Stimulated activated CD8-positive, alpha-beta memory T cell treated with anti-CD3 and anti-CD28 coated beads, Interleukin-2, amount 100 ng/mL, for 48 hours (primary cell): ENCODE measurements around the gene PNPLA3.

ENCODE experiments used
- DNase-seq, 2 donors: peaks; one replicate each; pipeline ENCODE4 v3.0.0-alpha.2; 2020; ENCODE audit warnings: low read depth in 2 of 2

Gene PNPLA3, protein sequence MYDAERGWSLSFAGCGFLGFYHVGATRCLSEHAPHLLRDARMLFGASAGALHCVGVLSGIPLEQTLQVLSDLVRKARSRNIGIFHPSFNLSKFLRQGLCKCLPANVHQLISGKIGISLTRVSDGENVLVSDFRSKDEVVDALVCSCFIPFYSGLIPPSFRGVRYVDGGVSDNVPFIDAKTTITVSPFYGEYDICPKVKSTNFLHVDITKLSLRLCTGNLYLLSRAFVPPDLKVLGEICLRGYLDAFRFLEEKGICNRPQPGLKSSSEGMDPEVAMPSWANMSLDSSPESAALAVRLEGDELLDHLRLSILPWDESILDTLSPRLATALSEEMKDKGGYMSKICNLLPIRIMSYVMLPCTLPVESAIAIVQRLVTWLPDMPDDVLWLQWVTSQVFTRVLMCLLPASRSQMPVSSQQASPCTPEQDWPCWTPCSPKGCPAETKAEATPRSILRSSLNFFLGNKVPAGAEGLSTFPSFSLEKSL

DNA sequence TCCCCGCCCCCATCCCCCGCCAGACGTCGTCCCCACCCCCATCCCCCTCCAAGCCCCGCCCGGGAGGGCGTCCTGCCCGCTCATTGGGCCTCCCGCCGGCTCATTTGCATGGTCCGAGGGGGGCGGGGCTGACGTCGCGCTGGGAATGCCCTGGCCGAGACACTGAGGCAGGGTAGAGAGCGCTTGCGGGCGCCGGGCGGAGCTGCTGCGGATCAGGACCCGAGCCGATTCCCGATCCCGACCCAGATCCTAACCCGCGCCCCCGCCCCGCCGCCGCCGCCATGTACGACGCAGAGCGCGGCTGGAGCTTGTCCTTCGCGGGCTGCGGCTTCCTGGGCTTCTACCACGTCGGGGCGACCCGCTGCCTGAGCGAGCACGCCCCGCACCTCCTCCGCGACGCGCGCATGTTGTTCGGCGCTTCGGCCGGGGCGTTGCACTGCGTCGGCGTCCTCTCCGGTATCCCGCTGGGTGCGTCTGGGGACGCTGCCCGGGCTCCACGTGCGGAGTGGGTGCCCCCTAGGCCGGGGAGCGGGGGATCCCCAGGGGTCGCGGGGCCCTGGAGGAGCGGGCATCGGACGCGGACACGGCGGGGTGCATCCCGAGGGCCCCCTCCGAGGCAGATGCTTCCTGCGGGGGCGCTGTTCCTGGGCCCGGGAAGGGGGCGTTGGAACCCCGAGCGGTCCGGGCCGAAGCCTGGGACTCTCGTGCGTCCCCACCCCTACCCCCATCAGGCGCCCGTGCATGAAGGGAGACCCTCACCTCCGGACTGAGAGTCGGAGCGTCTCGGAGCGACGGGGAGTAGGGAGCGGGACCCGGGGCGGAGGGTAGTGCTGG is at the start of gene PNPLA3:
TSS of gene PNPLA3 (plus strand) at position 175 of the 834 bp plus-strand sequence. CDS start at position 282, 107 bp downstream.
- peak; percentile 66 to 76 for DNase-seq

DNA sequence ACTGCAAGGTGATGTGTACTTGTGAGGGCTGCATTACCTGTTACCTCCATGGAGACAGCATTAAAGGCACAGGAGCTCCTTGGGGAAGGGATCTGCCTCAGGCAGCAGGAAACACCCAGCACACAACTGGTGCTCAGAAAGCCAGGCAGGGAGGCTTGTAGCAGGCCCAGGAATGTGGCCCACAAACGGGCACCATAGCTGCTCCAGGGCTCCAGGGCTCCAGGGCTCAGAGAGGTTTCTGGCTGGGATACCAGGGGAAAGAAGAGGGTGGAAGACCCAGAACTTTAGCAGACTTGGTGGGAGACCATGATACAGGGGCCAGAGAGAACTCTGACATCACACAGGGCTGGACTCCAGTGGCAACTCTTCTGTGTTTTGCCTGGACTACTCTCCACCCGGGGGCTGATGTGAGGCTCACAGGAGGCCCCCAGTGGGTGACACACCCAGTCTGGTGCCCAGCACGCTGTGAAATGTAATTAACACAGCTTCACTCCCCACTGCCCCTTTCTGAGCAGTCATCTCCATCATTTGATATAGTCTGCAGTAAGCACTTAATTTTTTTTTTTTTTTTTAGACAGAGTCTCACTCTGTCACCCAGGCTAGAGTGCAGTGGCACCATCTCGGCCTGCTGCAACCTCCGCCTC is 46.6 kb upstream of the PNPLA3 start:
- no peak for DNase-seq

DNA sequence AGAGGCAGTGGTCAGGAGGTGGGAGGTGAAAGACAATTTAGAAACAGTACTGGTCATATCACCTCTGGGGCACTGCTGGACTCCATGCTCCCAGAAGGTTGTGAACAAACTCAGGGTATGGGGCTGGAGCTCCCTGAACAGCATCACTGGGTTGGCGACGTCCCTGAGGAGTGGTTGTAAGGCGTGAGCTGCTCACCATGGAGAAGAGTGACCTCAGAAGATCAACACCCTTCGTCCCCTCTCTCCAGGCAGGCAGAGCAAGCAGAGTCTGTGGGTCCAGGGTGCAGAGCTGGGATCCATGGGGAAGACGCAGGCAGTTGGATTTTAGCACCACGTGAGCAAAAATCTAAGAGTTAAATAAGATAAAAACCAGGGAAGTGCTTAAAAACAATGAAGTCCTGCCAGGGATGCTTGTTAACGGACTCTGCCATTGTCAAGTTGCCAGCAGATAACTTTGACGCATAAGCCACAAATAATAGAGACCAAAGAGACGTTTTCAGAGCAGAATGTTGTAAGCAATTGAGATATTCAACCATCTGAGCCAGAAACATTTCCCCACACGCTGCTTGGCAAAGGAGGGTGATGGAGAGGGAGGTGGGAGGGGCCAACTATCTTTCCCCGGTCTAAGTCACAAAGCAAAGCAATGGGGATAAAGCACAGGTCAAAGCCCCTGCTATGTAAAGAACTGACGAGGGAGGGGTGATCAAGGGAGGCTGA is 45.4 kb upstream of the PNPLA3 start:
- no peak for DNase-seq

DNA sequence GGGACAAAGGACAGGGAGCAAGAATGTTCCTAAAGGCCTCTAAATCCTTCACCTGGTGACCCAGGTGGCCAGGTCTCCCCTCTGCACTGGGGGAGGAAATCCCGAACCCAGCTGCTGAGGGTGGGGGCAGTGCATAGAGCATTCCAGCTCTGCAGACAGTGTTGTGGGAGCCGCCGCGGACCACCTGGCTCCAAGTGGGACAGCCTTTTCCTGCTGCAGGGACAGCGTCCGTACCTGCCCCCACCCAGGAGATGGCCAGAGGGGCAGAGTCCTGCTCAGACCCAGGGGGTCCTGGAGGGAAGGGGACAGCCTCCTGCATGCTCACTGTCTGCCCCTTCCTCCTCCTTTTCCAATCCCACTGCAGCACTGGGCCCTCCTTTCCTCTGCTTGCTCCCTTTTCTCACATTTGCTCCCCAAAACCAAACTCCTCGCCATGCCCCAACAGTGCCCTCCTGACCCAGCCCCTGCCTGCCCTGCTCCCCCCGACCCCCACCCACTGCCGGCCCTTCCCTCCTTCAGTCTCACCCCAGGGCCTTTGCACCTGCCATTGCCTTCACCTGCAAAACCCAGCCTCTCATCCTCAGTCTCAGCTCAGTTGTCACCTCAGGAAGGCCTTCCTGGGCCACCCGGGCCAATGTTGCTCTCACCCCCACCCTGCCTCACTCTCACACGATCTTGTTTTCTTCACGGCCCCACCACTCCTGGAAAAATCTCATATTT is 44.6 kb upstream of the PNPLA3 start:
- DNase-seq: no peak

DNA sequence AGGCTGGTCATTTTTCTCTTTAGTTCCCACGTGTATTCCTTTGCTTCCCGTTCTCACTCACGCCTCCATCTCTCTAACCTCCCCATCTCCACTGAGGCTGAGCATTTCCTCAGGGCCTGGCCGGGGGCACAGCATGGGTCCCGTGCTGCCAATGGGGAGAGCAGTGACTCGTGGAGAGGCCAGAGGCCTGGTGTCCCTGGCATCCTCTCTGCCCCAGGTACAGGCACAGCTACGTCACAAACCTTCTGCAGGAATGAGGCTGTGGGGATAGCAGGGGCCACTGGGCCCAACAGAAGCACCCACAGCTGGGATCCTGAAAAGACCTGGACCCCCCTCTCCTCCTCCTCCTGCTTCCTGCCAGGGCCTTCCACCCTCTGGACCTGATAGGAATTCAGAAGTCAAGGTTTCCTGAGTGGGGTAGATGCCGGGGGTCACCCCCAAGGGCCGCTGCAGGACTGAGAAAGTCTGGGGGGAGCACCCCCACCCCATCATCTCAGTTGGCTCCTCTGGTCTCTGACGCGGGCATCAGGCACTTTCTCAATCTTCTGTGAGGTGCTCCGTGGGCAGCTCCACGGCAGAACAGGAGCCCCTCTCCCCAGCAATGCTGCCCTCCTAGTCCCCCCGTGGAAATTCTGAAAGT is 43.6 kb upstream of the PNPLA3 start:
- DNase-seq: no peak

DNA sequence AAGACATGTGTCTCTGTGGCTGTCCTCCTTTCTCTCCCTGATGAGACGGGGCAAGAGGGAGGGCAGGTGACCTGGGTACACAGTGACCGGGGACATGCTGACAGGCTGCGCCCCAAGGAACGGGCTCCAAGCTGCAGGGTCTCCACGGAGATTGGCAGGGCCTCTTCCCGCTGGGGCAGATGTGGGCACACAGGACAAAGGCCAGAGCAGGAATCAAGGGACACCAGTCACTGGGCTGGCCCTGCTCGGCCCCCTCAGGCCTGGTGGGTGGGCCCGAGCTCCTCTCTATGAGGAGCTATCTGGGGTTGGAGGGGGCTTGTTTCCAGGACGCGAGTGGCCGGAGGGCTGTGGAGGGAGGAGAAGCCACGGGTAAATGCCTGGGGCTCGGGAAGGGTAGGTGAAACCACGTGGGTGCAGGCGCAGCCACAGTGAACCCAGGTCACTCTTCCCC is 43.0 kb upstream of the PNPLA3 start:
- no peak for DNase-seq

DNA sequence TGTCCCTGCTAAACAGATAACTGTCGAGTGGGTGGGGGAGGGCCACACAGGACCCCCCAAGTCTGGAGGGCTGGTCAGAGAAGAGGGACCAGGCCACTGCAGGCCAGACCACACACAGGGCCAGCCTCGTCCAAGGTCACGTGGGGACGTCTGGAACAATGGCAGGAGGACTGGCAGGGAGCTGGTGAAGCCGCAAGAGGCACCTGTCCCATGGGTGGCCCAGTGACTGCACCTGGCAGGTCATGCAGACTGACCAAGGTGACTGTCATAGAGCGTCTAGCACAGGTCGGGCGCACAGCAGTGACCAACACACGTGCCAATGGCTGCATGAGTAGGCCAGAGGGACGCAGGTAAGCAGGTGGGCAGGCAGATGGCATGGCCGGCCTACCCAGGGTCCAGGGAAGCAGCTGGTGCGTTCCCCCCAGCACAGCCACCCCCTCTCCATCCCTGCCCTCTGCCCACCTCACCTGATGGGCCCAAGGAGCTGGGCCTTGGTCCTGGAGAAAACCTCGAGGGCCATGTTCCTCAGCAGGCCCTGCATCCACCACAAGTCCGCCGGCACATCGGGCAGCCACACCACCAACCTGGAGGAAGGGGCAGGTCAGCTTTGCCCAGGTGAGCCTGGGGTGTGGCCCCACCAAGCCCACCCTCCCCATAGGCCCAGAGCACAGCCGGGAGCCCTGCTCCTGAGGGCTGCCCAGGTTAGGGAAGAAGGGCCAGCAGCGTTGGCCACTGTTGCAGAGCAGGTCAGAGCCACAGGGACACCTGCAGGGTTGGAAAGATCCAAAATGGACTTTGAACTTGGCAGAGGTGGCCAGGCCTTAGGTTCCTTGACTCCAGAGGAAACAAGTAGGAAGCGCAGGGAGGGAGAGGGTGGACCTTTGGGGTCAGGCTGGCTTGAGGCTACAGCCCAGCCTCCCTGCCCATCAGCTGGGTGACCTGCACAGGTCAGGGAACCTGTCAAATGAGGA is 42.2 kb upstream of the PNPLA3 start:
- no peak for DNase-seq

DNA sequence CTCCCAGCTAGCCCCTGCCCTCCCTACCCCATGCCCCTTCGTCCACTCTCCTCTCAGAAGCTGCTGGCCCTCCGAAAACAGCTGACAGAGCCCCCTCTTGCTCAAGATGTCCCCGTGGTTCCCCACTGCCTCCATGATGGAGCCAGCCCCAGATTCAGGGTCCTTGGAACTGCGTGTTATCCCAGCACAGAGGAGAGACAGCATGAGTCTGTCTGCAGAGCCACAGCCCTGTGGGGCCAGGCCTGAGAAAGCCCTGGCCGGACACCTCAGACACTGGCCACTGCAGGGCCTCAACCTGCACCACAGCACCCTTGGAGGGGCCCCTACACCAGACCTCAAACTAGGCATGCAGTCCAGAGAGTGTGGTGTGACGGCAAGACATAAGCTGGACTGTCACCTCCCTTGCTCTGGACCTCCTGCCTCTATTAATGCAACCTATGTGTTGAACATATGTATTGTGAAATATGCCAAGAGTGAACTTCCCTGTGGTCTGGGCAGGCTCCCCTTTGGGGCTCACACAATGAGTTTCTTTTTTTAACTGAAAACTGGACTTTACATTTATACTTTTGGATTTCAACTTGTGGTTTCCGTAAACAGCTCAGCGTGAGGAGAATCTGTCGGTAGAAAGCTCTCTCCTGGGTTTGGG is 41.4 kb upstream of the PNPLA3 start:
- no peak for DNase-seq

DNA sequence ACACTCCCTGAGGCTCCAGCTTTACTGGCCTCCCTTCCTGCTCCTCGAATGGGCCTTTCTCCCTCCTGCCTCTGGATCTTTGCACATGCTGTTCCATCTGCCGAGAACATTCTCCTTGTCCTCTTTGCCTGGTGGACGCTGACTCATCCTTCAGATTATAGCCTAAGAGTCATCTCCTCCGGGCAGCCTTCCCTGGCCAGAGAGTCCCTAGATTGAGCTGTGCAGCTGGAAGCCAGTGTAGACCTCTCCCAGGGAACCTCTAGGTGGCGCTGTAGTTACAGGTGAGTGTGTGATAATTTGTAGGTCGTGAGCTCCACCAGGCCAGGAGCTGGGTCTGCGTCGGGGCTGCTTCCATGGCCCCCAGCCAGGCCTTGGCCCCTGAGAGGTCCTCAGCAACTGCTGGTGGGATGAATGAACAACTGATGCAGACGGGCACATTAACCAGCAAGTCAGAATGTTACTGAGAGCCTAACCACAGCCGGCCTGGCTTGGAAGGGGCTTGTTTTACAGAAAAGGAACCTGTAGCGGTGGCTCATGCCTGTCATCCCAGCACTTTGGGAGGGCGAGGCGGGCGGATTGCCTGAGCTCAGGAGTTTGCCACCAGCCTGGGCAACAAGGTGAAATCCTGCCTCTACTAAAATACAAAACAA is 40.5 kb upstream of the PNPLA3 start:
- peak; percentile 26 to 28 for DNase-seq

DNA sequence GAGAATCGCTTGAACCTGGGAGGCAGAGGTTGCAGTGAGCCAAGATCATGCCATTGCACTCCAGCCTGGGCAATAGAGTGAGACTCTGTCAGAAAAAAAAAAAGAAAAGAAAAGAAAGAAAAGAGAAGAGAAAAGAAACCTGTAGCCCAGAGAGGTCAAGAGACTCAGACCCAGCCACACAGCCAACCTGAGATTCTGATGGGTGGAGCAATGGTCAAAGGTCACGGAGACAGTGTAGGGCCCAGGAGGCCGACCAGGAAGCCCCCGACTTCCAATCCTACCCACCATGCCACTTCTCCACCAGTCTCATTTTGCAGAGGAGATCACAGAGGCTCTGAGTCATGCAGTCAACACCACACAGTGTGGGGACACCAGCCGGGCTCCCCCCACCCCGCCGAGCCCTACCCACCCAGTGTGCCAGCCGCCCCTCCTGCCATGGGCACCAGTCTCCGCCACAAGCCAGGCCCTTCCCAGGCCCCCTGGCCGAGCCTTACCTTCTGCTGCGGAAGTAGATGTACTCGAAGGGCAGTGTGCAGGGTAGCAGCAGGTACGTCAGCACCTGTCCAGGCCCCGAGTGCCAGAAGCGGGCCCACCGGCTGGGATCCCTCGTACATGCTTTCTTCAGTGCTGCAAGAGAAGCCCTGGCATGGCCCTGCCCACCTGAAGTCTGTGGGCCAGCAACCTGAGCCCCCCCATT is 39.7 kb upstream of the PNPLA3 start:
- DNase-seq: no peak

DNA sequence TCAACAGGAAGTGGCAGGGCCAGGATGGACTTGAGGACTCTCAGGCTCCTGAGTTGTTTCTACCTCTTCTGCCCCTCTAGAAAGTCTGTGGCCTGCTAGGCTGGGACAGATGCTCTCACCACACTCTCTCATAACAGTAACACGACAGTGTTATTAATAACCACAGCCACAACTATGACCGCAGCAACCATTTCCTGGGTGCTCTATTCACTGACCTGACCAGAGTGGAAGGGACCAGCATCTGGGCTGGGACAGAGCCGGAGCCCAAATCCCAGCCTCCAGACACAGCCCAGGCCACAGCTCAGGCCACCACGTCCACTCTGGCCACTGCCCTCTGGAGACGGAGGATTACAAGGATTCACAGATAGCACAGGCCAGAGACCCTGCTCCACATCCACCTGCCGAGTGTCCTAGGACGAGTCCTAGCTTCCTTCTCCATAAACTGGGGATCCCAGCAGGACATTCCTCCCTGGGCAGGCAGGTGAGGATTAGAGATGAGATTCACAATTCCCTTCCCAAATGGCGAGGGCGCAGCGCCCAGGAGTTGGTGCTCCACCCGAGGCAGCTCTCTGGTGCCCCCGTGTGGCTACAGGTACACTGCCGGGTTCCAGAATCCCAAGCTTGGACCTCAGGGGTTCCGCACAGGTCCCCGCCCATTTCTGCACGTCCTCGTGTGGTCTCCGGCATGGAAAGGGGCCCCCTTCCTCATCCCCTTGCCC is 38.8 kb upstream of the PNPLA3 start:
- DNase-seq: peak; percentile 51 to 58

DNA sequence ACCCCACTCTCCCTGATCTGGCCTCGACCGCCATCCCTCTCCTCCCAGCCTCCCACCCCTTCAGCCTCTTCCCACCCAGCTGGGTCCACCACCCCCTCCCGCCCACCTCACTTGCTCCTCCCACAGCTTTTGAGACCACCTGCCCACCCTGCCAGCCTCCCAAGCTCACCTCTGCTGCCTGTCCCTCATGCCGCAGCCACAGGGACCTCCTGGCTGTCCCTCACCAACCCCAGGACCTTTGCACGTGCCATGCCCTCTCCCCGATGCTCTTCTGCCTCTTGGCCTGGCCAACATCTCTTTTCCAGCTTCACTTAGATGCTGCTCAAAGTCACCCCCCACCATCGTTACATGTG is 38.3 kb upstream of the PNPLA3 start:
- no peak for DNase-seq

DNA sequence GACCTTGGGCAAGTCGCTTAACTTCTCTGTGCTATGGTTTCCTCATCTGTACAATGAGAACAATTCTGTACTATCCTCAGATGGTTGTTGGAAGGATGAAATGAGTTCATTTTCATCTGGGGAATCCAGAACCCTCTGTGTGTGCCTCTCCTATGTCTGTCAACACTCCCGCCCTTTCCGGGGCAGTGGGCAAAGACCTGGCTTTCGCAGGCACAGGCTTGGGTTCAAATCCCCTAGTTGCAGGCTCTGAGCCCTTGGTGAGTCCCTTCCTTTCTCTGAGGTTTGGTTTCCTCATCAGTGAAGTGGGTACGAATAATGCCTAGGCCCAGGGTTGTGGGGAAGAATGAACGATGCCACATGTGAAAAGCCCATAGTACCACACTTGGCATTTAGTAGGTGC is 37.8 kb upstream of the PNPLA3 start:
- no peak for DNase-seq

DNA sequence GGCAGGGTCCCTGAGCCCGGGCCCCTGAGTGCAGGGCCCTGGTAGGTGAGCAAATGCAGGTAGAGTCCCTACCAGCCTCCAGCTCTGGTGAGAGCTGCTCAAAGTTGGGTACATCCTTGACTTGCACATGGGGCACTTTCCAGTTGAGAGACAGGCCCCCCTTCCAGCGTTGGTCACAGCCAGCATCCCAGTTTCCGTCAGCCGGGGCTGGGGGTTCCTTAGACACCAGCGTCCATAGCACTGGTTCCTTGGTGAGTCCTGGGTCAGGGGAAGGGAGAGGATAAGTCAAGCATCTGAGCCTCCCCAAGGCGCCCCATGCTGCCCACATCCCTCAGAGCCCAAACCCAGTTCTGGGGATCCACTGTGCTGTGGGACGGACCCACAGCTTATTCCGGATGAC is 37.4 kb upstream of the PNPLA3 start:
- DNase-seq: no peak

DNA sequence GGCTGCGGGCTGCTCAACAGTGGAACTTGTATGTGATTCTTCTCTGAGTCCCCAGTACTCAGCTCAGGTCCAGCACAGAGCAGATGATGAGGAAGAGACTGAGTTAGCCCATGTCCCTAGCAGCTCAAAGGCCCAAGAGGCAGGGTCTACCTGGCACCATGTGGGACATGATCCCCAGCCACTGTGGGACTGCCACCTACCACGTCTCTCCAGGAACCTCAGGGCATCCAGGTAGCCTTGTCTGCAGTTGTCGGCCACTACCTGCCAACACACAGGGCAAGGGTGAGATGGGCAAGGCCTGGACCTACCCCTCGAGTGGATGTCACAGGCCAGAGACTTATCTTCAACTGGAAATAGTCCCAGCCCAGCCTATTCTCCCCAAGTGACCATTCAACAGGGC is 36.2 kb upstream of the PNPLA3 start:
- no peak for DNase-seq

DNA sequence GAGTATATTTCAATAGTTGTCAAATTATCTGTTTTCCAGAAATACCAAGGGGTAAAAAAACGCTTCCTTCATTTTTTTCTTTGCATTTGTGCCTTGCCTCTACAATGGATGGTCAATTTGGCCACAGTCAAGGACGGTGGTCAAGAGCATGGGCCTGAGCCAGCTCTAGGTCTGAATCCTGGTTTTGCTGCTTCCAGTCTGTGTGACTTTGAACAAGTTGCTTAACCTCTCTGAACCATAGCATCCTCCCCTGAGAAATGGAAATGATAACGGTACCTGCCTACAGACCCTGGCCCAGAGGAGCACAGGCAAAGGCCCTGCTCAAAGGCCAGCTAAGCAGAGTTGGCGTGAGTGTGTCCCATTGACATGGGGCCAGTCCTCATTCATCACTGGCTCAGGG is 34.9 kb upstream of the PNPLA3 start:
- no peak for DNase-seq
